Measurements from ENCODE around the gene KLK8. TPM values are rescaled to one million over a fixed set of nuclear protein-coding genes. Genes with fewer than 3 reads are reported as not detected.
A peak's percentile ranks its signal among the peaks of the same experiment; 100 is the strongest.
"Not testable (repeated sequence)": the region's sequence is repeated elsewhere in the genome, so short reads cannot be mapped to it uniquely, and the experiment has no call there.

The KLK8 gene
- total RNA-seq, 1 experiment from 2014 or later = not detected

DNA sequence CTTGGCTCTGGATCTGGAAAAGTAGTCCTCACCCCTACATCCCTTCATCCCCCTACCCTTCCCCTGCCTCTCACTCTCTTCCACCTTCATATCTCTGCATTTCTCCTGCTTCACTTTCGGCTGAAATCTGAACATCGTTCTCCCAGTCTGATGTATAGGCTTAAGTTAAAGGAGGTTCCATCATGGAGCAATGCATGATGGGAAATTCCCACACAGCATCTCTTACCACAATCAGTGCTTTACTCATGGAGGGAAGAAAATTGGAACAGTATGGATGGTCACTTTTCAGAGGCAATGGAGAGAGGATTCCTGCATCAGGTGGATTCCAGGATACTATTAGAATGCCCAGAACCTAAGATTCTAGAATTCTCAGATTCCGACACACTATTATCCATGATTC lies 6.1 kb upstream of the KLK8 start:
- no peaks in the 10 kb centered on the region for H3K36me3 ChIP-seq
- no peaks in the 10 kb centered on the region for H3K9me3 ChIP-seq (replicated peaks)
- DNase-seq = no peak
- H3K4me3 ChIP-seq = no peak overlapping the region
- H3K27ac ChIP-seq = no peak overlapping the region
- H3K4me1 ChIP-seq = no peaks in the 10 kb centered on the region
- H3K27me3 ChIP-seq = peaks cover 16% of the 10 kb centered on the region; the same call in 1 of the 2 replicates

DNA sequence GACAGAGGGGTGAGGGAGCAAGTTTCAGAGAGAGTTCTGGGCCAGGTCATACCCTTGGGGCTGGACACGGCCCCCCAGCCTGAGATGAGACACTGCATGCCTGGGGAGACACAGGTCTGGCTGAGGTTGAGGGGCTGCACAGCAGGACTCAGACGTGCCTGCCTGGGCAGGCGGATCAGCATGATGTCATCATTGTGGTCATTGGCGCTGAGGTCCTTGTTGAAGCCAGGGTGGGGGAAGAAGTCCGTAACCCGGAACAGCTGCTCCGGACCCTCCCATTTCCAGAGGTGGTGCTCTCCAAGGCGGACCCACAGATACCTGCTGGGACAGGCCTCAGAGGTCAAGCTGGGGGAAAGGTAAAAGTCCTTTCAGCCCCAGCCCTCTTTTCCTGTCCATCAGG lies 5.0 kb upstream of the KLK8 start:
- Histone ChIP-seq H3K27me3 (peaks cover 16% of the 10 kb centered on the region; the same call in 1 of the 2 replicates), H3K9me3 (replicated peaks) (no peaks in the 10 kb centered on the region), H3K36me3 (no peaks in the 10 kb centered on the region), H3K4me3 (no peak overlapping the region), H3K27ac (no peak overlapping the region), H3K4me1 (no peaks in the 10 kb centered on the region)
- peak in 1 of 2 experiments; percentile 24 for DNase-seq

DNA sequence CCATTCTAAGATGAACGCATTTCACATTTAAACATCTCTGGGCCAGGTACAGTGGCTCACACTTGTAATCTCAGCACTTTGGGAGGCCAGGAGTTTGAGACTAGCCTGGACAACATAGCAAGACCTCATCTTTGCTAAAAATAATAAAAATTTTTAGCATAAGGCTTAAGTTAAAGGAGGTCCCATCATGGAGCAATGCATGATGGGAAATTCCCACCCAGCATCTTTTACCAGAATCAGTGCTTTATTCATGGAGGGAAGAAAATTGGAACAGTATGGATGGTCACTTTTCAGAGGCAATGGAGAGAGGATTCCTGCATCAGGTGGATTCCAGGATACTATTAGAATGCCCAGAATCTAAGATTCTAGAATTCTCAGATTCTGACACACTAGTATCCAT lies 3.8 kb upstream of the KLK8 start:
- Histone ChIP-seq H3K4me1 (no peaks in the 10 kb centered on the region), H3K36me3 (no peaks in the 10 kb centered on the region), H3K9me3 (replicated peaks) (no peaks in the 10 kb centered on the region), H3K27me3 (peaks cover 16% of the 10 kb centered on the region; the same call in 1 of the 2 replicates), H3K27ac (no peak overlapping the region), H3K4me3 (no peak overlapping the region)
- DNase-seq = no peak

DNA sequence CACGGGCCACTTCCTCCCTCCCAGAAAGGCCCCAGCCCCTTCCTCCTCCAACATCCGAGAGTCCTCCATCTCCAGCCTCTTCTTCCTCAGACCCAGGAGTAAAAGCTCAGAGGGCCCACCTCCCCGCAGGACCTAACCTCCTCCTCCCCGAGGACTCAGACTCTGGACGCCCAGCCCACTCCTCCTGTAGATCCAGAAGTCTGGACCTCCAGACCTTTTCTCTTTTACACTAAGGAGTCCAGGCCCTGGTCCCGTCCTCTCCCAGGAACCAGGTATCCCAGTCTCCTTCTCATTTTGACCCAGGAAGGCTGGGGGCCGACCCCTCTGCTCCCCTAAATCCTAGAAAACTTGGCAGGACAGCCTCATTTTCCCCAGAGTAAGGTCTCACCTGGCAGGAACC lies 1.9 kb upstream of the KLK8 start:
- no peak overlapping the region for H3K4me3 ChIP-seq
- no peaks in the 10 kb centered on the region for H3K9me3 ChIP-seq (replicated peaks)
- no peaks in the 10 kb centered on the region for H3K4me1 ChIP-seq
- no peak overlapping the region for H3K27ac ChIP-seq
- no peak for DNase-seq
- H3K27me3 ChIP-seq = peaks cover 8% of the 10 kb centered on the region; the same call in 1 of the 2 replicates
- no peaks in the 10 kb centered on the region for H3K36me3 ChIP-seq

DNA sequence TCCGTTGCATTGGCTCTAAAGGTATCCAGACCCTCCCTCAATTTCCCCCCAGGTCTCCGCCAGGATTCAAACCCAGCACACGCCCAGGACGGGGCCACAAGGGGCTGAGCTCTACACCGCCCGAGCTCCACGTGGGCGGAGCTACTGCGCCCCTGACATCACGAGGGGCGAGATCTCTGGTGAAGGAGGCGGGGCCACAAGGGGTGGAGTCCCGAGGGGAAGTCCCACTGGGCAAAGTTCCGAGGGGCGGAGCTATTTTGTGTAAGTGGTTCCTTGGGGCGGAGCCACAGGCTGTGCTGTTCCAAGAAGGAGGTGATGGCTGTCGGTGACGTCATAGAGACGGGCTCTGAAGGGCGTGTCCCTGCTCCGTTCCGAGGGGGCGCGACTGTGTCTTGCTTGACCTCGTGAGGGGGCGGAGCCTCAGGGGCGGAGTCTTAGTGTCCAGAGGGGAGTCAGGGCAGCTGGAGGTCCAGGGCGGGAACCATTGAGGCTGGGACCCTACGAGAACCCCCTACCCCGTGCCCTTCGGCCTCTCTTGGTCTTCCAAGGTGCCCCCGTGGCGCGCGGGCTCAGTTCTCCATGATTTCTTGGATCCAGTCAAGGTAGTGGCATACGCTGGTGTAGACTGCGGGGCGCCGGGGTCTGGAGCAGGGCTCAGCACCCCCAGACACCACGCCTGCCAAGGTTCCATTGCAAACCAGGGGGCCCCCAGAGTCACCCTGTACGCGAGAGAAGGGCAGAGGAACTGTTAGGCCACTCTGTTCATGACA lies 1.3 kb upstream of the KLK8 start:
- no peaks in the 10 kb centered on the region for H3K9me3 ChIP-seq (replicated peaks)
- no peaks in the 10 kb centered on the region for H3K36me3 ChIP-seq
- peak in 1 of 2 experiments; percentile 13 for DNase-seq
- no peak overlapping the region for H3K27ac ChIP-seq
- H3K4me3 ChIP-seq = no peak overlapping the region
- H3K4me1 ChIP-seq = no peaks in the 10 kb centered on the region
- peaks cover 7% of the 10 kb centered on the region; the same call in 1 of the 2 replicates for H3K27me3 ChIP-seq

DNA sequence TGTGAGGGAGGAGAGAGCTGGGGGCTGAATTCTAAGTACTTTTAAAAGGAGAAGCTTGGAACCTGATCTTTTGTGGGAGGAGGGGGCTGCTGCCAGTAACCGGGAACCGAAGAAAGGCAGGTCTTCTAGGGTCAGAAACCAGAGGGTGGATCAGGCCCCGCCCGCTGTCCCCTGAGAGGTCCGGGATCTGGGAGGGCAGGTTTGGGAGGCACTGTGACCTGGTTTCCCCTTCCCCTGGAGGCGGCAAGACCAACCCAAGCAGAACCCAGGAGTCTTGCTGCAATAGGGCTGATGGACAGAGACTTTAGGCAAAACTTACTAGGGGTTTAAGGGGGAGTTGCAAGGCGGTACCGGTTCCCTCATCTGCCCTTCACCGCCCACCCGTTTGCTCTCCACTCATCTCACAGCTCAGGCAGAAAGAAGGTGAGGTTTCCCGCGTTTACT lies 707 bp upstream of the KLK8 start:
- H3K27ac ChIP-seq = no peak overlapping the region
- H3K36me3 ChIP-seq = no peaks in the 10 kb centered on the region
- DNase-seq = no peak
- no peaks in the 10 kb centered on the region for H3K9me3 ChIP-seq (replicated peaks)
- H3K4me1 ChIP-seq = no peaks in the 10 kb centered on the region
- H3K4me3 ChIP-seq = no peak overlapping the region
- H3K27me3 ChIP-seq = peaks cover 4% of the 10 kb centered on the region; the same call in 1 of the 2 replicates

DNA sequence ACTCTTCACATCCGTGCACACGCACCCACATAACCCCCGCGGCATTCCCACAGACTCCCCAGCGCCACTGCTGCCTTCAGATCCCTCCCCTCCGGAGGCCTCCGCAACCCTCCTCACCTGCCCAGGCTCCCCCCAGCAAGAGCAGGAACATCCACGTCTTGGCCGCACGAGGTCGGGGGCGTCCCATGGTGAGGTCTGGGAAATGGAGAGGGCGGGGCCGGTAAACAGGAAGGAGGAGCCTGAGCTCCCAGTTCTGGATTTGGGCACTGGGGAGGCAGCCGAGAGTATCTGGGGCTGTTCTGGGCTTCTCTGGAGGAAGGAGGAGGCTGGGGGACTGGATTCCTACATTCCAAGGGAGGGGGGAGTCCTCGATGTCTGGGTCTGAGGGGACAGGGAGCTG lies 423 bp downstream of the KLK8 start:
- no peaks in the 10 kb centered on the region for H3K4me1 ChIP-seq
- no peak overlapping the region for H3K27ac ChIP-seq
- H3K9me3 ChIP-seq (replicated peaks) = no peaks in the 10 kb centered on the region
- no peak overlapping the region for H3K4me3 ChIP-seq
- H3K27me3 ChIP-seq = no peaks in the 10 kb centered on the region
- no peak for DNase-seq
- no peaks in the 10 kb centered on the region for H3K36me3 ChIP-seq

DNA sequence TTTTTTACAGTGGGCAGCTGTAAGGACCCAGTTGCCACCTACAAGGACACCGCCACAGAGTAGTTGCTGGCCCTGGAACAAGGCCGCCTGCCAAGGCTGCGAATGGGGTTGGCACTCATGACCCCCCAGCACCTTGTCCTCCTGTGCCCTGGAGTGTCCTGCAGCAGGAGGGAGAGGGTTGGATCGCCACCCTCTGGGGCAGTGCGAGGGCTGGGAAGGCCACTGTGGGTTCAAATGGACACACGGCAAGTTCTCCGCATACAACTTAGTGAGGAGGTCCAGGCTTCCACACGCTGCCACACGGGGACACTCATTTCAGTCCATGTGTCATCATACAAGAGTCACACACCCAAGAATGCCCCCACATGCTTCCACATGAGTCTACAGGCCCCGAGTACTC lies 978 bp downstream of the KLK8 start:
- H3K27me3 ChIP-seq = no peaks in the 10 kb centered on the region
- no peak for DNase-seq
- H3K4me3 ChIP-seq = no peak overlapping the region
- no peaks in the 10 kb centered on the region for H3K9me3 ChIP-seq (replicated peaks)
- H3K36me3 ChIP-seq = no peaks in the 10 kb centered on the region
- no peaks in the 10 kb centered on the region for H3K4me1 ChIP-seq
- H3K27ac ChIP-seq = no peak overlapping the region

DNA sequence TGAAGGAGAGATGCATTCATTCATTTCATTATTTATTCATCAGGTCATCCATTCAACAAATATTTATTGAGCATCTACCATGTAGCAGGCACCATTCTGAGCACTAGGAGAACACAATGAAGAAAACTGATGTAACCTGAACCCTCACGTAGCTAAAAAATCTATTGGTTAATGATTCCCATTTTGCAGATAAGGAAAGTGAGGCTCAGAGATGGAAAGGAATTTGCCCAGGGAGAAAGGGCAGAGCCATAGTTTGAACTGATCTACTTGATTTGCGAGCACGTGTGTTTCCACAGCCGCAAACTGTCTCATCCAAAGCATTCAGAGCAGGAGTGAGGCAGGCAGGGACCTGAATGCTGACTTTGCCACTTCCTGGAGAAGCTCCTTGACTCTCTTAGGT lies 2.7 kb downstream of the KLK8 start:
- Histone ChIP-seq H3K27me3 (no peaks in the 10 kb centered on the region), H3K4me1 (no peaks in the 10 kb centered on the region), H3K9me3 (replicated peaks) (no peaks in the 10 kb centered on the region), H3K4me3 (no peak overlapping the region), H3K36me3 (no peaks in the 10 kb centered on the region), H3K27ac (no peak overlapping the region)
- DNase-seq = no peak

DNA sequence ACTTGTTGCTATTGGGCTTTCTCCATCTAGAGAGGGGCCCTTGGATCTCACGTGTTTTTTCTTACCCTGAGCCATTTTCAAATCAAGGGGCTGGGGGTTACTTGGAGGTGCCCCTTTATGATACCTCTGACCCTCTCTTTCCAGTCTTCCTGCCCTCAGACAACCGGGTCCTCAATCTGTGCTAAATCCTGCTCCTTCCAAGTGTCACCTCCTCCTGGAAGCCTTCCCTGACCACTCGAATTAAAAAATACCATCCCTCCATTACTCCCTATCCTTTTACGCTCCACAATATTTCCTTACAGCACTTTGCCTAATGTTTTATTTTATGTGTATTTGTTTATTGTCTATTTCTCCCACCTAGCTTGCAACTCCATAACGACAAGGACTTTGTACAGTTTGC lies 3.3 kb downstream of the KLK8 start:
- no peak for DNase-seq
- H3K27me3 ChIP-seq = no peaks in the 10 kb centered on the region
- no peak overlapping the region for H3K27ac ChIP-seq
- no peak overlapping the region for H3K4me3 ChIP-seq
- no peaks in the 10 kb centered on the region for H3K9me3 ChIP-seq (replicated peaks)
- no peaks in the 10 kb centered on the region for H3K36me3 ChIP-seq
- H3K4me1 ChIP-seq = no peaks in the 10 kb centered on the region

DNA sequence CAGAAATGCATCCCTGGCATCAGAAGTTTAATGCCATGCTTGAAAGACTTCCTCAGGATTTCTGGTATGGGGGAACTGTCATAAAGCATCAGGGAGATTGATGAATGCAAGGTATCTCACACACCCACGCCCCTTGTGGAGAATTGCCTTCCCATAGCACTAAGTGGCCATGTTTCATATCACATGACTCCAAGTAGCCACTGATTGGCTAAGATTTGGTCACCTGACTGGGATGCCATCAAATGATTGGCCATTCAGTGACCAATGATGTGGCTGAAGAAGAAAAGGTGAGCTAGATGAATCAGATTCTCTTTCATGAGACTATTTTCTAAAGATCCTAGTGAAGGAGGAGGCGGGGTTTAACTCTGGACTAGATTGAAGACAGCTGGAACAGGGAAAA lies 7.3 kb downstream of the KLK8 start:
- no peak overlapping the region for H3K27ac ChIP-seq
- H3K27me3 ChIP-seq = no peaks in the 10 kb centered on the region
- H3K9me3 ChIP-seq (replicated peaks) = no peaks in the 10 kb centered on the region
- H3K36me3 ChIP-seq = no peaks in the 10 kb centered on the region
- DNase-seq = peak; percentile 19 to 42
- H3K4me1 ChIP-seq = no peaks in the 10 kb centered on the region
- no peak overlapping the region for H3K4me3 ChIP-seq

DNA sequence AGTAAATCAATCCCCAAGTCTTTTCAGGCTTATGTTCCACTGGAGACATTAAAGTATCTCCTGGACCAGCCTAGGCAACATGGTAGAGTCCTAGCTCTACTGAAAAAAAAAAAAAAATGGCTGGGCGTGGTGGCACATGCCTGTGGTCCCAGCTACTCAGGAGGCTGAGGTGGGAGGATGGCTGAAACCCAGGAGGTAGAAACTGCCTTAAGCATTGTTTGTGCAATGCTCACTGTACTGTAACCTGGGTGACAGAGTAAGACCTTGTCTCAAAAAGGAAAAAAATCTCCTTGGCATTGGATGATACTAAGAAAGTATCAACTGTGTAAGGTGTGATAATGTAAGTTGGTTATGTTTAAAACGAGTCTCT lies 8.8 kb downstream of the KLK8 start:
- DNase-seq = no peak
- H3K4me3 ChIP-seq = no peak overlapping the region
- no peak overlapping the region for H3K27ac ChIP-seq
- H3K36me3 ChIP-seq = no peaks in the 10 kb centered on the region
- no peaks in the 10 kb centered on the region for H3K4me1 ChIP-seq
- no peaks in the 10 kb centered on the region for H3K9me3 ChIP-seq (replicated peaks)
- H3K27me3 ChIP-seq = no peaks in the 10 kb centered on the region

DNA sequence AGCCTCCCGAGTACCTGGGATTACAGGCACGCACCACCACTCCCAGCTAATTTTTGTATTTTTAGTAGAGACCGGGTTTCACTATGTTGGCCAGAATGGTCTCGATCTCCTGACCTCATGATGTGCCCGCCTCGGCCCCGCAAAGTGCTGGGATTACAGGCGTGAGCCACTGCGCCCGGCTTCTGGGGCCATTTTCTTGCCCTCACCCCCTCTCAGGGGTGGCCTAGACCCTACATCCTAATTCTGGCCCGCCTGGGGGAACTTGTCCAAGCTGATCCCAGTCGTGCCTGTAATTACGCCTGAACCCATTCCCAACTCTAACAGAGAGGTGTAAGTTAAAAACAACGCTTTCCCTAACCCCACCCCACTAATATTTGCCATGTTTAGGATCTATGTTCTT lies 17.0 kb downstream of the KLK8 start:
- H3K9me3 ChIP-seq (replicated peaks) = not testable (repeated sequence)

DNA sequence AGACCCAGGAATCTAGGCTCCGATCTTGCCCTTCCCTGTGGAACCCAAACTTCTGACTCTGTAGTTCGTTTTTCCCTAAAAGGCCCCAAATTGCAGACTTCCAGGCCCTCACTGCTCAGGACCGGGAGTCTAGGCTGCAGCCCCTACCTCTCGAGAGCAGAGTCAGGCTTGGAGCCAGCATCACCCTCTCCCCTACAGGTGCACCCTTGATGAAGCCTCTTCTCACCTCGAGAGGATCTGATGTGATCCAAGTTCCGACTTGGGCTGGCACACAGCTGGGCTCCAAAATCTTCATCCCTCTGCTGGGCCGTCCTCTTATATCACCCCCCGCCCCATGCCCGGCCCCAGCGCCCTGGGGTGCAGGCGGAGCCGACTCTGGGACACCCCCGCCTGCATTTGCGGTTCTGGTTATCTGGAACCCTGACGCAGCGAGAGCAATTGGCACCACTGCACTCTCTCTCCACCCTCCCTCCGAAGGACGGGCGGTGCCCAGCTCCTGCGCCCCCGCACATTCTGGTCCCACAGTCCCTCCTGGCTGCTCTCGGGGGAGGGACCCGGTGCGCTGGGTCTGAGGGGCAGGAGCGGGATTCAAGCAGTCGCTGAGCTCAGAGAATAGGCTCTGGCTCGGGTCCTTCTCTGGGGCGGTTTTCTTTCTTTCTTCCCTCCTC lies 17.6 kb downstream of the KLK8 start, which contains the start of gene KLK7:
TSS of gene KLK7 (minus strand) at position 293 of the 668 bp plus-strand sequence. CDS start 1,518 bp downstream, outside the sequence.
- no peak for DNase-seq
- Histone ChIP-seq H3K4me1 (no peaks in the 10 kb centered on the region), H3K4me3 (no peak within 1 kb of the TSS), H3K9me3 (replicated peaks) (no peaks in the 10 kb centered on the region), H3K27me3 (no peaks in the 10 kb centered on the region), H3K36me3 (no peaks in the 10 kb centered on the region), H3K27ac (no peak within 1 kb of the TSS)

More for the DNA sequence above, 17.0 kb downstream of the KLK8 start:
- not testable (repeated sequence) for H3K27me3 ChIP-seq, H3K4me3 ChIP-seq, H3K4me1 ChIP-seq, DNase-seq, H3K27ac ChIP-seq, H3K36me3 ChIP-seq

DNA sequence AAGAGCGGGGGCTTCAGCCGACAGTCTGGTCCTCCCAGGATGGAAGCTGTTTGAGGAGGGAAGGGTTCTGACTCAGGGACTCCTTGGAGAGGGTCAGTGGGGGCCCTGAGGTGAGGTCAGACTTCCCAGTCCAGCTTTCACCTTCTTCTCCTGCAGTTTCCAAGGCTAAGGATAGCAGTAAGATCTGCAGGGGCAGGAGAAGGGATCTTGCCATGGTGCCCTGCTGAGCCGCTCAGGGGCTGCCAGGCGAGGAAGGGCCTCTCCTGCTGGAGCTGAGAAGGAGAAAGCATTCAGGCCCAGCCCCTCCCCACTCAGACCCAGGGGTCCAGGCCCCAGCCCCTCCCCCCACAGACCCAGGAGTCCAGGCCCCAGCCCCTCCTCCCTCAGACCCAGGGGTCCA lies 19.2 kb downstream of the KLK8 start:
- DNase-seq = no peak
- Histone ChIP-seq H3K4me1 (no peaks in the 10 kb centered on the region), H3K27ac (no peak overlapping the region), H3K4me3 (no peak overlapping the region), H3K36me3 (no peaks in the 10 kb centered on the region), H3K27me3 (no peaks in the 10 kb centered on the region), H3K9me3 (replicated peaks) (no peaks in the 10 kb centered on the region)
